Endometrium (tissue), 2 donors: ENCODE measurements around the gene NLRC5.
"Not testable (repeated sequence)": the region's sequence is repeated elsewhere in the genome, so short reads cannot be mapped to it uniquely, and the experiment has no call there.

Experiments used
- FAIRE-seq: peaks from 2 replicates; lab custom pipeline; 2012; peaks lifted over from hg19 to GRCh38; lab: Jason Lieb, UNC
- donor health status: control.
- donor health status: control.

NLRC5 gene

DNA sequence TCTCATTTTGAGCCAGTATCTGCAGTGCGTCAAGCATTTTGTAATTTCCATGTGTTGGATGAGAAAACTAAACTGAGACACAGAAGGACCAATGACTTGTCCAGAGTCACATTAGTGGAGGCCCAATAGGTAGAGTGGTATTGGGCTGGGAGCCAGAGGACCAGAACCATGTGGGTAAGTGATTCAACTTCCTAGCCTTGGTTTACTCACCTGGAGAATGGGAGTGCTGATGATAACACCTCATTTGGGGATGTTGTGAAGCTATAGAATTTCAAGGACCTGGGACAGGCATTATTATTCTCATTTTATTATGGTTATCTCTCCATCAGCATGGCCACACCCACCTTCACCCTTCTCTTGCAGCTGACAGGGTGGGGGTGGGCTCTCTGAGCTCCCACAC lies 111.1 kb downstream of the NLRC5 start:
- FAIRE-seq, result no peak

DNA sequence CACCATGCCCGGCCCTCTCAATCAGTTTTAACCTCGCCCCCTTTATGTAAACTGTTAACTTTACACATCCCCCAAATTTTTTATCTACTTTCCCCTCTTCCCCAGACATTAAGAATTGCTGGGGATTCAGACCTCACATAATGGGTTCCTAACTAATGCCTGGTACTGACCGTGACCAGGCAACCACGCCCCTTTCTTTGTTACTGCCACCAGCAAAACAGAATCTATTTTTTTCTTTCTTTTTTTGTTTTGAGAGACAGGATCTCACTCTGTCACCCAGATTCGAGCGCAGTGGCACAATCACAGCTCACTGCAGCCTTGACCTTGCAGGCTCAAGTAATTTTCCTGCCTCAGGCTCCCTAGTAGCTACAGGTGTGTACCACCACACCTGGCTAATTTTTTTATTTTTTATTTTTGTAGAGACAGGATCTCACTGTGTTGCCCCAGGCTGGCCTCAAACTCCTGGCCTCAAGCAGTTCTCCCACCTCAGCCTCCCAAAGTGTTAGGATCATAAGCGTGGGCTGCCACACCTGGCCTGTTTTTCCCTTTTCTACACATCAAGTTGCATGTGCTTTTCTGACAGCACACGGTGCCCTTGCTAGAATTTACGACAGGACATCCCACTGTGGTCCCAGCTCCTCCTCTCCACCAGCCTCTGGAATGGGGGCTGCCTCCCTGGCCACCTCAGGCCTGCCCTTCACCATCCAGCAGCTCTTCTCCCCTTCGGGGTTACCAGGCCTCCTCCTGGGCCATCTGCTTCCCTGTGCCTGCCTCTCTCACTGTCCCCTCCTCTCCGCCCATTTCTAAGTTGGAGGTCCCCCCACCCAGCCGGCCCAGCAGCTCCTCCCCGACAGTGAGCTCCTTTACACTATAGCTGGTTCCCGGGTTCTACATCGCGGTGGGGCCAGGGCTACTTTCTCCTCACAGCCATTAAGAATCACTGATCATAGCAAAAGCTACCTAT lies 113.8 kb downstream of the NLRC5 start:
- FAIRE-seq, result no peak

DNA sequence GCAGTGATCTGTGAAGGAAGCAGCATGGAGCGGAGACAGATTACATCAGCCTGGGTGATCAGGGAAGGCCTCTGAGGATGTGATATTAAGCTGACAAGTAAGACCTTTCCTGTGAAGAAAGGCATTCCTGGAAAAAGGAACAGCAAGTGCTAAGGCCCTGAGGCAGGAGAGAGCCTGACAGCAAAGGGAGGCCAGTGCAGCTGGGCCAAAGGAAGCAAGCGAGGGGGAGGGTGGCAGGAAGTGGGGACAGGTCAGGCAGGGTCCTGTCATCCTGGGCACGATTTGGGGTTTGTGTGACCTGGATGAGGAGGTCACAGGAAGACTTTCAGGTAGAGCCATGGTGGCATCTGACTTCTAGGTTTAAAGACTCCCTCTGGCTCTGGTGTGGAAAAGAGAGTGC lies 115.3 kb downstream of the NLRC5 start:
- no peak for FAIRE-seq

DNA sequence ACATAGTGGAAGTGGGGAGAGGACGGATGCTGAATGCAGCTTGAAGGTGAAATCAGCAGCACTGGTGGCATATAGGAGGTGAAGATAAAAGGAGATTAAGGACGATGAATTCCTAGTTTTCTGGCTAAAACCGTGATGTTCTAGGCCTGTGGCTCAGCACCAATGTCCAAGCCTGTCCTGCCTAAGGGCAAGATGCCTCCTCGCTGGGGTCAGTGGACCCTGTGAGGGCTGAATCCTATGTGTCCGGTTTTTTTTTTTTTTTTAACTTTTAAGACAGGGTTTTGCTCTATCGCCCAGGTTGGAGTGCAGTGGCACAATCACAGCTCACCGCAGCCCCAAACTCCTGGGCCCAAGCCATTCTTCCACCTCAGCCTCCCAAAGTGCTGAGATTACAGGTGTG lies 115.8 kb downstream of the NLRC5 start:
- FAIRE-seq, result no peak

DNA sequence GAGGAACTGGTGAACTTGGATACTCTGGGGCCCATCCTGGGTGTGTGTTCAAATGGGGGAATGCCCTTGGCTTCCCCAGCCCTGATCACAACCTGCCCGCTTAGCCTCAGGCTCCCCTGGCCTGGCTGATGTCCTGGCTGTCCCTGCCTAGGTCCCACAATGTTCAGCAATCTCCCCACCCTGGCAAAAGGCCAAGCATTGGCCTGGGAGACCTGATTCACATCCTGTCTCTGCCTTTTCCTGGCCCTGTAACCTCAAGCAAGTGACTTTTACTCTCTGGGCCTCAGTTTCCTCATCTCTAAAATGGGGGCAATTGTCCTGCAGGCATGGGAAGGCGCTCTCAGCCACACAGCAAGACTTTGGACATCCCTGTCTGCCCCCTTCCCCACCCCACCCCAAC lies 117.4 kb downstream of the NLRC5 start:
- no peak for FAIRE-seq

DNA sequence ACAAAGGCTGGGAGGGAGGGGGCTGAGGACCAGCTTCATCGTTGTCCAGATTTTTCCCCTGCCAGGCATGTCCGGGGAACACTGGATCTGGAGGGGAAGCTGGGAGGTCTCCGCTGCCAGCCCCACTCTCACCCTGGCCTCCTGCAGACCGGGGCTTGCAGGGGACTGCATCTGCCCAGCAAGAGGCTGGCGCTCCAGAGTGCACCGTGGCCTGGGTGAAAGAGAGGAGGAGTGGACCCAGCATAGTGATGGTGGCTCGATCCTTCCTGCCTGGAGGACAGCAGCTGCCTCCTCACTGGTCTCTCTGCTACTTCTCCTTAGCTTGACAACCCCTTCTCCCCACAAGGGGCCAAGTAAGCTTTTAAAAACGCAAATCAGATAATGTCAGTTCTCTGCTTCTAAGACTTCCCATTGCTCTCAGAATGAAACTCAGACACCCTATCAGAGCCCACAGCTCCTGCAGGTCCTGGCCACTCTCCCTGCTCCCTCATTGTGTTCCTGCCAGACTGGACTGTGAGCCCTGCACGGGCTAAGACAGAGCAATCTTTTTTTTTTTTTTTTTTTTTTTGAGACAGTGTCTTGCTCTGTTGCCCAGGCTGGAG lies 118.1 kb downstream of the NLRC5 start:
- no peak for FAIRE-seq

DNA sequence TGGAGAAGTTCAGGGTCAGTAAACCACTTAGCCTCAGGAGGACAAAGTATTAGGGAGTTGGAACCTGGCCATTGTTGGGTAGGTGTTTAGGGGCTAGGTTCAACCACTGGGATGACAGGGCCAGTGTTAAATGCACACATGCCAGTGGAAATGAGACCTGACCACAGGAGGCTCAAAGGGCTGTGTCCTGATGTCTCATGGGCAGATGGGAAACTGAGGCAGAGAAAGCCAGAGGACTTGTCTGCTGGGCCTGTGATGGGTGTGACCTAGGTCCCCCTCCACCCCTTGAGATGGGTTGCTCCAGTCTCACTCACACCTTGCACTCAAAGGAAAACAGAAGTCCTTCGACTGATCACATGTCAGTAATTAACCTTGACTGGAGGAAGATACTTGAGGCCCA lies 119.1 kb downstream of the NLRC5 start:
- FAIRE-seq, result no peak

DNA sequence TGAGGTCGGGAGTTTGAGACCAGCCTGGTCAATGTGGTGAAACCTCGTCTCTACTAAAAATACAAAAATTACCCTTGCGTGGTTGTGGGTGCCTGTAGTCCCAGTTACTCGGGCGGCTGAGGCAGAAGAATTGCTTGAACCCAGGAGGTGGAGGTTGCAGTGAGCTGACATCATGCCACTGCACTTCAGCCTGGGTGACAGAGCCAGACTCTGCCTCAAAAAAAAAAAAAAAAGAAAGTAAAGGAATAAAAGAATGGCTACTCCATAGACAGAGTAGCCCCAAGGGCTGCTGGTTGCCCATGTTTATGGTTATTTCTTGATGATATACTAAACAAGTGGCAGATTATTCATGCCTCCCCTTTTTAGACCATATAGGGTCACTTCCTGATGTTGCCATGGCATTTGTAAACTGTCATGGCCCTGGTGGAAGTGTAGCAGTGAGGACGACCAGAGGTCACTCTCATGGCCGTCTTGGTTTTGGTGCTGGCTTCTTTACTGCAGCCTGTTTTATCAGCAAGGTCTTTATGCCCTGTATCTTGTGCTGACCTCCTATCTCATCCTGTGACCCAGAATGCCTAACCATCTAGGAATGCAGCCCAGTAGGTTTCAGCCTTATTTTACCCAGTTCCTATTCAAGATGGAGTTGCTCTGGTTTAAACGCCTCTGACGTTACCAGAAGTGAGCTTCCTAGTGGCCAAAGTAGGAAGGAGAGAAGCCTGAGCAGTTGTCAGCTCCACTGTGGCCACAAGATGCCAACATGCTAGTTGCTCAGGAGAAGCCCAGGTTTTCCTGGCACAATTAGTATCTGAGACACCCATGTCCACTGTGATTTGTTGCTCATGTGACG lies 120.1 kb downstream of the NLRC5 start:
- FAIRE-seq, result not testable (repeated sequence)

DNA sequence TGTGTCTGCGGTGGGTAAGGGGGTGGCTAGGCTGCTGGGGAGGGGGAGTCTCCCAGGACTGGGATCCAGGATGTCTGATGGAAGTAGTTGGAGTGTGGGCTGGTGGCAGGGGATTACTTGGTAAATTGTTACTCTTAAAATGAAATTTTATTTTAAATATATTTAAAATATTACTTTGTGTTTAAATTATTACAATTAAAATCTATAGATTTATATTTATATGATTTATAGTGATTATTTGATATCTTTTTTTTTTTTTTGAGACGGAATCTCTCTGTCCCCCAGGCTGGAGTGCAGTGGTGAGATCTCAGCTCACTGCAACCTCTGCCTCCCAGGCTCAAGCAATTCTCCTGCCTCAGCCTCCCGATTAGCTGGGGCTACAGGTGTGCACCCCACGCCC lies 121.6 kb downstream of the NLRC5 start:
- no peak for FAIRE-seq

DNA sequence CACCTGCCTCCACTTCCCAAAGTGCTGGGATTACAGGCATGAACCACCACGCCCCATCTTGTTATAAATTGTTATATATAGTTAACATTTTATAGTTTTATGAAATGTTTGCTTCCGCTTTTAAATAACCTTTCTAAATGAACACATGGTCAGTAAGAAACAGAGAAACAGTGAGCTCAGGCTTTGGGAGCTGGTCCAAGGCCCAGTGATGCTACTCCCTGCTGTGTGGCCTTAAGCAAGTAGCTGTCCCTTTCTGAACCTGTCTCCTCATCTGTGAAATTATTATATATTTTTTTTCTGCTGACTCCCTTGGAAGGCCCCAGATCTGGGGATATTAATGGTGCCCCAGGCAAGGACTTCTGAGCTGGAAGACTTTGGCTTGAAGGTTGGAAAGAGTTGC lies 122.1 kb downstream of the NLRC5 start:
- FAIRE-seq, result no peak

DNA sequence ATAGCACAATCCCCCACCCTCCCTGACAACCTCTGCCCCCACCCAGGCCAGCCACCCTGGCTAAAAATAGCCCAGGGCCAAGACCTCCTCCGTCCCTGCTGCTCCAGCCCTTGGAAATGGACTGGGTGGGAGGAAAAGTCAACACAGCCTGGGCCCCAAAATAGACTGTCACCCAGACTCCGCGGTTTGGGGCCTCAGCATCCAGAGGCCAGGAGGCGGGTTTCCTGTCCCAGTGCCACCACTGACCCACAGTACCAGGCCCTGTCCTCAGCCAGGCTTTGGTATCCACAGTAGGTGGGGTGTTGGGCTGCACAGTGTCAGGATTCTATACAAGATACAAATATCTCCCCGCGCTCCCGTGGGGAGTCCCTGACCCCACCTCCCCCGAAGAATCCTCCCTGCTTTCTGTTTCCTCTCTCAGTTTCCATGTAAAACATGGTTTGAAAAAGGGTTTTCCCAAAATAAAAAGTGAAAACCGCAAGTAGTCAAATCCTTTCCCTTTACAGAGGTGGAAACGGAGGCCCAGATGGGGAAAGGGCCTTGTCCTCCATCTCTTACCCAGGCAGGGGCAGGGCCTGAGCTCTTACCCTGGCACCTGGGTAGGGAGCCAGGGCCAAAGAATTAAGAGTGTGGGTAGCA lies 123.2 kb downstream of the NLRC5 start:
- FAIRE-seq, result no peak

DNA sequence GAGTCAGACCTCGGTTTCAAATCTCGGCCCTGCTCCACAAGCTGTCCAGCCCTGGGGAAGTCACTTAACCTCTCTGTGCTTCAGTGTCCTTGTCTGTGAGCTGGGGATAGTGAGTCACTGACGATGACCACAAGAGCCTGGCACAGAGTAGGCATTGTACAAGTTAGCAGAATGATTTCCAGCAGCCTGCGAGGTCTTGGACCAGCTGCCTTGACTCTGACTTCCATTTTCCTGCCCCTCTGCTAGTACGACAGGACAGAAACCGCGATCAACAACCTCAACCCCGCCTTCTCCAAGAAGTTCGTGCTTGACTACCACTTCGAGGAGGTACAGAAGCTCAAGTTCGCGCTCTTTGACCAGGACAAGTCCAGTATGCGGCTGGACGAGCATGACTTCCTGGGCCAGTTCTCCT lies 123.7 kb downstream of the NLRC5 start:
- no peak for FAIRE-seq

DNA sequence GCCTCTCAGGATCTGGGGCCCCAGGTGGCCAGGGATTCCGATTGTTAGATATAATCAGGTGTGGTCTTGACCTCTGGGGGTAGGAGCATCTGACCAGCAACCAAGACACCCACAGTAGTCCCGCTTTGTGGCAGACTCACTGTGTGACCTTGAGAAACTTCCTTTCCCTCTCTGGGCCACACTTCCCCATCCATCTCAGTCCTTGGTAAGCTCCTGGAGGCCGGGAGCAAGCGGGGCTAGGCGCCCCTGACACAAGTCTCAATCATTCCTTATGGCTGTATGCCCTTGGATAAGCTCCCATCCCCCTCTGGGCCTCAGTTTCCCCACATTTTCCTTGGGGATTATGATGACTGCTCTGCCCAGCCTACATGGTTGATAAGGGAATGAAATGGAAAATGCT lies 124.3 kb downstream of the NLRC5 start:
- no peak for FAIRE-seq

DNA sequence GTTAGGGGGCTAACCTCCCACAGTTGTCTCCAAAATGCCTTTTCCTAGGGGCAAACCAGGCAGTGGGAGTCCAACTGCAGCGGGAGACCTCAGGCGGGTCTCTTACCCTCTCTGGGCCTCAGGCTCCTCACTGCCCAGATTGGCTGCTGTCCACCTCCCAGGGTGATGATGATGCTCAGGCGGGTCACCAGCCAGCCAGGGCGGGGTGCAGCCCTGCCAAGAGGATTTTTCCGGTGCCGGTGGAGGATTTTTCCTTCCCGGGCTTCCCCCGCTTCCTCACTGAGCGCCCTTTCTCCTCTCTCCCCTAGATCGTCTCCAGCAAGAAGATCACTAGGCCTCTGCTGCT lies 125.8 kb downstream of the NLRC5 start:
- no peak for FAIRE-seq

DNA sequence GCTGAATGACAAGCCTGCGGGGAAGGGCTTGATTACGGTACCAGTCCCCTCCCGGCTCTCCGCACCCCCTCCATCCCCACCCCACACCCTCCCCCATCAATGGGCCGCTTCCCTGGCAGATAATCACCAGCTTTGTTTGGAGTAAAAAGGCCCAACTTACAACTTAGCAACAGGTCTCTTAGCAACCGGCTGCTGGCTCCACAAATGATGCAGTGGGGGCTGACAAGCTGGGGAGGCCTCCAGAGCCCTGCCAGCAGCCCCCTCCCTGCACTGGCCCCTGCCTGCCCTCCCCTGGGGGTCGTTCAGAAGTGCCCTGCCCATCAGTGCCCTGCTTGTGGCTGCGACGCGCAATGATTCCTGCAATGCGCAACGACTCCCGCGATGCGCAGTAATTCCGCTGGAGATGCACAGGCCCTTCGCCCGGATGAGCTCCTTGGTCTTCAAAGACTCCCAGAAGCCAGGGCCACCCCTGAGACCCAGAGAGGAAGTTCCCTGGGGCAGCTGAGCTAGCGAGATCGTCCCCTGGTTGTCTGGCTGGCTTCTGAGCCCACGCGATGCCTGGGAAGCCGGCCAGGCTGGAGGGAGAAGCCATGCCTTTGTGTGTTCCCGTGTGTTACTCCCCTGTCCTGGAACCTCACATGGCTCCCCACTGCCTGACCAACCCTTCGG lies 126.3 kb downstream of the NLRC5 start:
- FAIRE-seq, result no peak

DNA sequence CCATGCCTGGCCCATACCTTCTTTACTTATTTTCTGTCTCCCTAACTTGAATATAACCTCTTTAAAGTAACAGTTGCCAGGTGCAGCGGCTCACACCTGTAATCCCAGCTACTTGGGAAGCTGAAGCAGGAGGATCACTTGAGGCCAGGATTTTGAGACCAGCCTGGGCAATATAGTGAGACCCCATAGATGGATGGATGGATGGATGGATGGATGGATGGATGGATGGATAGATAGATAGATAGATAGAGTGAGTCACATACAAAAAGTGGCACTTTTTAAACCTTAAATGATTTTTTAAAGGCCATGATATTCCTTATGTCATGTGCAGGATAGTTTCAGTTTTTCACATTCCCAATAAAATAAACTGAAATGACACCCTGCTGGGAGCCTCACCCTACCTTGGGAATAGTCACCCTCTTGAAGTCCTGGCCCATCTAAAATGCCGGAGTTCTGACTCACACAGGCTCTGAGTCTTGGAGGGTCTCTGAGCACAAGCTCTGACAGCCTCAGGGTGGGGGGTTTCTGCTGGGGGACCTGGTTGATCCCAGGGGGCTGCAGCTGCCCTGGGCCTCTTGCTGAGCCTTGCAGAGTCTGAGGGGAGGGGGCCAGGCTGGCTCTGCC lies 129.2 kb downstream of the NLRC5 start:
- no peak for FAIRE-seq

DNA sequence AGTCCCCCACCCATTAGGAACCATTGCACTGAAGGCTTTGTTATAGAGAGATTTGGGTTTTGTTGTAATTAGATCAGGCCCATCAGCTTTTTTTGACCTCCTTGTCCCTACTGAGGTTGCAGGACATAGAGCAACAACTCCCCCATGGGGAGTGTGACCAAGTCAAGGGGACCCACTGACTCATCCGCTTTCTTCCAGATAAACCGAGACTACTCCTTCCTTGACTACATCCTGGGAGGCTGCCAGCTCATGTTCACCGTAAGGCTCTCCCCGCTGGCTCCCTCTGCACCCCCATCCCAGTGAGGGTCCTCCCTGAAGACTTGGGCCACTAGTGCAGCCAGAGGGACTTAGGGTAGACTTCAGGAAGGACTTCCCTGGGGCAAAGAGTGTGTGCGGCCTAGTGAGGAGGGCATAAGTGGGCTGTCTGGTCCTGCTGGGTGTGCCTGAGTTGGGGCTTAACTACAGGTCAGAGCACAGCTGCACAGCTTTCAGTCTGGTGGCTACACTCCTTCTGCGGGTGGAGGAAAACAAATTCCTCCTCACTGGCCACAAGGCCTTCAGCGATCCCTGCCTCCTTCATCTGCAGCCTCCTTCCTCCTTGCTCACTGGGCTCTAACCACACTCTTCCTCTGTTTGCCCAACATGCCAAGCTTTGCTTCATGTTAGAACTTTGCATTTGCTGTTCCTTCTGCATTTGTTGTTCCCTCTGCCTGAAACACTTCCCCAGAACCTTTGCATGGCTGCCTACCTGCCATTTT lies 134.0 kb downstream of the NLRC5 start:
- FAIRE-seq, result no peak

DNA sequence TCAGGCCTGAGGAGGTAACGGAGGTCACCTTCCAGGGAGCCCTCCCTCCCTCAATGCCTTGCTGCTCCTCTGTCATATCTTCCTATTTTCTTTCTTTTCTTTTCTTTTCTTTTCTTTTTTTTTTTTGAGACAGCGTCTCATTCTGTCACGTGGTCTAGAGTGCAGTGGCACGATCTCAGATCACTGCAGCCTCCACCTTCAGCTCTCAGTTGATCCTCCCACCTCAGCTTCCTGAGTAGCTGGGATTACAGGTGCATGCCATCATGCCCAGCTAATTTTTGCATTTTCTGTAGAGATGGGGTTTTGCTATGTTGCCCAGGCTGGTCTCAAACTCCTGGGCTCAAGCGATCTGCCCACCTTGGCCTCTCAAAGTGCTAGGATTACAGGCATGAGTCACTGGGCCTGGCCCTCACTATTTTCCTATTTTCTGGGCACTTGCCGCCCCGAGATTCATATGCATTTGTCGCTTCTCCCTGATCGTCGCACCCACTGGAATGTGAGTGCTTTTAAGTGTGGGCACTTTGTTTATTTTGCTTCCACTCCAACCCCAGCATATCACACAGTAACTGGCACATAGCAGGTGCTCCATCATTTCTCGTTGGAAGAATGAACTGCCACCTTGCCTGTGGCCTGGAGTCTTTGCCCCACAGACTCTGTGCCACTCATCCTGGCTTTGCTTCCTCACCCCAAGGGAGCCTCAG lies 134.8 kb downstream of the NLRC5 start:
- FAIRE-seq, result no peak

DNA sequence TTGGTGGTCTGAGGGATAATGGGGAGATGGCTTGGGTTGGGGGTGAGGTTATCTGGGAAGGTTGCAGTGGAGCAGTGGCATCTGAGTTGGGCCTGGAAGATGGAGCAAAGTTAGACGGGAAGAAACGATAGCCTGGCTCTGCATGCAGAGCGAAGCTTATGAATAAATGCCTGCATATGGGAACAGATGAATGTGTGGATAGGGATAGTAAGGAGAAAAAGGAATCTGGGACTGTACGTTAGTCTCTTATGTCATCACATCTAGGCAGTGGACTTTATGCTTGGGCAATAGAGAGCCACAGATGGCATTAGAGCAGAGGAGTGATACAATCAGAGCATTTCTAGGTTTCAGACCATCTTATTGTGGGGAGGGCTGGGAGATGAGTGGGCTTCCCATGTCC lies 136.0 kb downstream of the NLRC5 start:
- FAIRE-seq, result no peak

DNA sequence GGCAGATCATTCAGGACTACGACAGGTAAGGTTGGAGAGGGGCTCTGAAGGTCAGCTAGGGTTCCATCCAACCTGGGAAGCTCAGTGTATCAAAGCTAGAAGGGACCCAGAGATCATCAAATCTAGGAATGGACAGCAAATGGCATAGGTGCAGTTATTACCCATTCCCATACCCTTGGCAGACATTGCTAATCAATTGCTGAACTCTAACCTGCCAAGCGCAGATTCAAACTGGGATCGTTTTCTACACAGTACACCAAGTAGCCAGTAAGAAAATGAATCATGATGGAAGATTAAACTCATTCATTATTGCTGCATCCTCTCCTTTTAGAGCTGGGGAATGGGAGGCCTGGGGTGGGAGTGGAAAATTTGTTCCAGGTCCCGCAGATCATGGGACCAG lies 136.6 kb downstream of the NLRC5 start:
- no peak for FAIRE-seq
